ENCODE data around the gene TMEM145.
"Not testable (repeated sequence)": the region's sequence is repeated elsewhere in the genome, so short reads cannot be mapped to it uniquely, and the experiment has no call there.

TMEM145 gene

GRCh38 chr19:42332059-42332458 lies 18.9 kb downstream of the TMEM145 start:
- DNase-seq (ENCODE audit: low read depth, low spot score) = no peak
- TF ChIP-seq CTCF (IDR thresholded peaks at IDR 0.05; ENCODE audit: insufficient read depth, low read length, missing control alignments) = no peak
- POLR2A ChIA-PET = no interaction called here
- CTCF ChIA-PET = interaction anchor here (3.2 kb wide), 1 partner anchor 11 kb away, joined by 7 read pairs; no protein-coding TSS in a partner anchor
- no peak overlapping the region for H3K4me3 ChIP-seq (ENCODE audit: low read depth, low read length)

- TF ChIP-seq CTCF (IDR thresholded peaks at IDR 0.05; ENCODE audit: insufficient read depth, low read length, missing control alignments) = no peak
- POLR2A ChIA-PET = no interaction called here
- CTCF ChIA-PET = no interaction called here
- H3K4me3 ChIP-seq (ENCODE audit: low read depth, low read length) = no peak overlapping the region
- no peak for DNase-seq (ENCODE audit: low read depth, low spot score)
These were observed 19.9 kb downstream of the TMEM145 start for GRCh38 chr19:42333018-42333417.

- TF ChIP-seq CTCF (IDR thresholded peaks at IDR 0.05; ENCODE audit: insufficient read depth, low read length, missing control alignments) = no peak
- no peak for DNase-seq (ENCODE audit: low read depth, low spot score)
- CTCF ChIA-PET = no interaction called here
- no peak overlapping the region for H3K4me3 ChIP-seq (ENCODE audit: low read depth, low read length)
- POLR2A ChIA-PET = no interaction called here
These were observed 21.0 kb downstream of the TMEM145 start for GRCh38 chr19:42333975-42334696.

- POLR2A ChIA-PET = no interaction called here
- H3K4me3 ChIP-seq (ENCODE audit: low read depth, low read length) = no peak overlapping the region
- no peak for DNase-seq (ENCODE audit: low read depth, low spot score)
- no peak for TF ChIP-seq CTCF (IDR thresholded peaks at IDR 0.05; ENCODE audit: insufficient read depth, low read length, missing control alignments)
- CTCF ChIA-PET = no interaction called here
These were observed 21.7 kb downstream of the TMEM145 start for GRCh38 chr19:42334697-42335373.

- TF ChIP-seq CTCF (IDR thresholded peaks at IDR 0.05; ENCODE audit: insufficient read depth, low read length, missing control alignments) = no peak
- DNase-seq (ENCODE audit: low read depth, low spot score) = no peak
- ChIA-PET POLR2A (no interaction called here), CTCF (no interaction called here)
- no peak overlapping the region for H3K4me3 ChIP-seq (ENCODE audit: low read depth, low read length)
These were observed 22.3 kb downstream of the TMEM145 start for GRCh38 chr19:42335374-42335936.

GRCh38 chr19:42335971-42336370 lies 22.9 kb downstream of the TMEM145 start:
- POLR2A ChIA-PET = no interaction called here
- no peak overlapping the region for H3K4me3 ChIP-seq (ENCODE audit: low read depth, low read length)
- CTCF ChIA-PET = no interaction called here
- TF ChIP-seq CTCF (IDR thresholded peaks at IDR 0.05; ENCODE audit: insufficient read depth, low read length, missing control alignments) = no peak
- no peak for DNase-seq (ENCODE audit: low read depth, low spot score)

GRCh38 chr19:42339126-42339860 lies 26.2 kb downstream of the TMEM145 start:
- H3K4me3 ChIP-seq (ENCODE audit: low read depth, low read length); CTCF ChIA-PET; POLR2A ChIA-PET; DNase-seq (ENCODE audit: low read depth, low spot score): not testable (repeated sequence)

- CTCF ChIA-PET; DNase-seq (ENCODE audit: low read depth, low spot score); H3K4me3 ChIP-seq (ENCODE audit: low read depth, low read length); POLR2A ChIA-PET: not testable (repeated sequence)
These were observed 26.8 kb downstream of the TMEM145 start for GRCh38 chr19:42339922-42340321.
